ENCODE data around the gene RTL10.

The RTL10 gene

DNA sequence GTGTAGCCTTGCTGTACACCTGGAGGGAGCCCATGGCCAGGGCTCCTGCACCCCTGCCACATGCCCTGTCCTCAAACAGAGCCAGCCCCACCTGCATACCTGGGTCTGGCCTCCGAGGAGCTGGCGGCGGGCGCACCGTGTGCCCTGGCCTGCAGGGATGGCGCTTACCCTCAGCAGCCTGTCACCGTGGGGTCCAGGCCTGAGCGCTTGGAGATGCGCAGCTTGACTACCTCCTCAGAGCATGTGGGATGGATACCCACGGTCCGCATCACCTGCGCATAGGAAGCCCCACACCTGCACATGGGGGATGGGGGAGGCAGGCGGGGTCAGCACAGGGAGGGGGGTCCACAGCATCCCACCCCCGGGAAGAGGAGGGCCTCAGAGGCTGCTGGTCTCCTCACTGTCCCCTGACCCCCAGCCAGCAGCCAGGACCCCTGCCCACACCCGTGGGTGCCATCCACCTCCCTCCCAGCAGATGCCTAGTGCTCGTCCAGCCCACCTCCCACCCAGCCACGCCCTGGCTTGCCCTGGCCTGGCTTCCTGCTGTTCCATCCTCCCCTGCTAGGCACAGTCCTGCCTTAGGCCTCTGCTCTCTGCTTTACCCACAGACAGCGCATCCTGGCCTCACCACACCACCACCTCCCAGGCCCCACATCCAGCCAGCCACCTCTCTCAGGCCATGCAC is 22.4 kb upstream of the RTL10 start:
- no peaks in the 10 kb centered on the region for H4K20me1 ChIP-seq (ENCODE audit: low read depth, low read length)
- TF ChIP-seq EZH2phosphoT487 (conservative IDR thresholded peaks at IDR 0.05; ENCODE audit: low read length) = no peak
- TF ChIP-seq, protein P1, sequence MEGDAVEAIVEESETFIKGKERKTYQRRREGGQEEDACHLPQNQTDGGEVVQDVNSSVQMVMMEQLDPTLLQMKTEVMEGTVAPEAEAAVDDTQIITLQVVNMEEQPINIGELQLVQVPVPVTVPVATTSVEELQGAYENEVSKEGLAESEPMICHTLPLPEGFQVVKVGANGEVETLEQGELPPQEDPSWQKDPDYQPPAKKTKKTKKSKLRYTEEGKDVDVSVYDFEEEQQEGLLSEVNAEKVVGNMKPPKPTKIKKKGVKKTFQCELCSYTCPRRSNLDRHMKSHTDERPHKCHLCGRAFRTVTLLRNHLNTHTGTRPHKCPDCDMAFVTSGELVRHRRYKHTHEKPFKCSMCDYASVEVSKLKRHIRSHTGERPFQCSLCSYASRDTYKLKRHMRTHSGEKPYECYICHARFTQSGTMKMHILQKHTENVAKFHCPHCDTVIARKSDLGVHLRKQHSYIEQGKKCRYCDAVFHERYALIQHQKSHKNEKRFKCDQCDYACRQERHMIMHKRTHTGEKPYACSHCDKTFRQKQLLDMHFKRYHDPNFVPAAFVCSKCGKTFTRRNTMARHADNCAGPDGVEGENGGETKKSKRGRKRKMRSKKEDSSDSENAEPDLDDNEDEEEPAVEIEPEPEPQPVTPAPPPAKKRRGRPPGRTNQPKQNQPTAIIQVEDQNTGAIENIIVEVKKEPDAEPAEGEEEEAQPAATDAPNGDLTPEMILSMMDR (IDR thresholded peaks at IDR 0.05; ENCODE audit: insufficient read depth, low read length, poor library complexity, severe bottlenecking) = no peak
- H3K36me3 ChIP-seq (ENCODE audit: low read length) = no peaks in the 10 kb centered on the region
- H3K9me3 ChIP-seq (ENCODE audit: insufficient read depth, low read length) = no peaks in the 10 kb centered on the region
- H3F3A ChIP-seq (ENCODE audit: insufficient read depth) = no peaks in the 10 kb centered on the region
- H2AFZ ChIP-seq (ENCODE audit: low read depth, low read length, severe bottlenecking) = no peak overlapping the region
- H3K4me2 ChIP-seq (ENCODE audit: low read depth, low read length, poor library complexity, severe bottlenecking) = no peak overlapping the region
- no peaks in the 10 kb centered on the region for H3K79me2 ChIP-seq (ENCODE audit: insufficient read depth, low read length)
- no peak overlapping the region for H3K9ac ChIP-seq (ENCODE audit: low read length)
- no peaks in the 10 kb centered on the region for H3K9me2 ChIP-seq (replicated peaks; ENCODE audit: insufficient read depth, low read length)
- H3K27me3 ChIP-seq (ENCODE audit: low read length) = no peaks in the 10 kb centered on the region
- H3K27ac ChIP-seq (ENCODE audit: low read depth, low read length) = no peak overlapping the region
- H3K4me3 ChIP-seq (ENCODE audit: insufficient read depth, low read length, poor library complexity, severe bottlenecking) = no peak overlapping the region

DNA sequence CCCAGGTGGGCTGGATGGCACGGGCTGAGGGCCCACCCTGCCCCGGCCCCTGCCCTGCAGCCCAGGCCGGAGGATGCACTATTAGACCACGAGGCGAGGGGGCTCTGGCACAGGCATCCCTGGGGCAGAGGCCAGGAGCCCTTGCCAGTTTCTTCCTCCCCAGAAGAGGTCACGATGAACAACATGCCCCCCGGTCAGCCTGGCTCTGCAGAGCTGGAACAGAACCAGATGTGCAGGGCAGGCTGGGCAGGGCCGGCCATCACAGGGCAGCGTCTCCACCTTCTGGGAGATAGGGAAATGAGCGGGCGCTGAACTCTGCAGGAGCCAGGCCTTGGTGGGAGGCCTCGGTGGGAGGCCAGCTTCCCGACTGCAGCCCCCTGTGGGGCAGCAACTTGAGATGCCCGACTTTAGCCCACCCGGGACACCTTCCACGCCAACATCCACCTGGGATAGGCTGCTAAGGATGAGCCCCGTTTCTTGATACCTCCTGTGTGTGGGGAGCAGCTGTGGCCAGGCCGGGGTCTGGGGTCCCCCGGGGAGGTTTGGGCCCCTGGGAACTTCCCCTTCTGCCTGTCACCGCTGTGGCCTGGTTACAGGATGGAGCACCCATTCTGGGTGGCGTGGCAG is 21.8 kb upstream of the RTL10 start:
- Histone ChIP-seq H2AFZ (ENCODE audit: low read depth, low read length, severe bottlenecking) (no peak overlapping the region), H3K4me2 (ENCODE audit: low read depth, low read length, poor library complexity, severe bottlenecking) (no peak overlapping the region), H4K20me1 (ENCODE audit: low read depth, low read length) (no peaks in the 10 kb centered on the region), H3K9me2 (replicated peaks; ENCODE audit: insufficient read depth, low read length) (no peaks in the 10 kb centered on the region), H3K79me2 (ENCODE audit: insufficient read depth, low read length) (no peaks in the 10 kb centered on the region), H3K27ac (ENCODE audit: low read depth, low read length) (no peak overlapping the region), H3K9ac (ENCODE audit: low read length) (no peak overlapping the region), H3K27me3 (ENCODE audit: low read length) (no peaks in the 10 kb centered on the region), H3K36me3 (ENCODE audit: low read length) (no peaks in the 10 kb centered on the region), H3F3A (ENCODE audit: insufficient read depth) (no peaks in the 10 kb centered on the region), H3K9me3 (ENCODE audit: insufficient read depth, low read length) (no peaks in the 10 kb centered on the region), H3K4me3 (ENCODE audit: insufficient read depth, low read length, poor library complexity, severe bottlenecking) (no peak overlapping the region)
- TF ChIP-seq, protein P1 (IDR thresholded peaks at IDR 0.05; ENCODE audit: insufficient read depth, low read length, poor library complexity, severe bottlenecking) = no peak
- TF ChIP-seq EZH2phosphoT487 (conservative IDR thresholded peaks at IDR 0.05; ENCODE audit: low read length) = no peak

DNA sequence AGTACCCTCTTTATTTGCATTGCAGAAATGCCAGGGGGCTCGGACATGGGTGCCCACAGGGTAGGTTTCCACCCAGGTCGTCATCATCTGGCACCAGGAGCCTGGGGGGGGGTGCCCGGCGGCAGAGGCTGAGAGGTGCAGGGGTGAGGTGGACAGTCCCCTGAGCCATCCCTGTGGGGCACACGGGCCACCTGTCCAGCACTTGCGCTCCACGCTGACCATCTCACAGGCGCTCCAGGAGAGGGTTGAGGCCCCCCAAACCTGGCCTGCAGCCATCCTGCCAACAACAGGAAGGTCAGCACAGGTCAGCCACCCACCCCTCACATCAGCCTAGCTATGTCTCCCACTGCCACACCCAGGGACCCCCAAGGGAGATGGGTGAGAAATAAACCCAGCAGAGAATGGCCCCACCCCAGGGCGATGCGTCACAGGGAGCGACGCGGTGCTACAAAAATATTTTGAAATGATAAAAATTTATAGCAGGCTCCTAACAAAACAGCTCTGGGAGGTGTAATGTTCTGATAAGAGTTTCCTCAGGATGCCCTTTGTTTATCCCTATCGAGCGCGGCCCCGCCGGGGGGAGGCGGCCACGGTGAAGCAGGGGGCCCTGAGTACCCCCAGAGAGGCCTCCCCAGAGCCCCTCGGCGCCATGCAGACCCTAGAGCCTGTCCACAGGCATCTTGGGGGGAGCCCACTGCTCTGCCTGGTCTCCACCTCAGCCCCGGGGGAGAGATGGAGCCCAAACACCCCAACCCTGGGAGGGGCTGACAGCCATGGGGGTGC is 21.0 kb upstream of the RTL10 start:
- H2AFZ ChIP-seq (ENCODE audit: low read depth, low read length, severe bottlenecking) = no peak overlapping the region
- no peaks in the 10 kb centered on the region for H3K79me2 ChIP-seq (ENCODE audit: insufficient read depth, low read length)
- no peaks in the 10 kb centered on the region for H3F3A ChIP-seq (ENCODE audit: insufficient read depth)
- no peaks in the 10 kb centered on the region for H4K20me1 ChIP-seq (ENCODE audit: low read depth, low read length)
- H3K9me2 ChIP-seq (replicated peaks; ENCODE audit: insufficient read depth, low read length) = no peaks in the 10 kb centered on the region
- no peak overlapping the region for H3K4me3 ChIP-seq (ENCODE audit: insufficient read depth, low read length, poor library complexity, severe bottlenecking)
- no peak overlapping the region for H3K27ac ChIP-seq (ENCODE audit: low read depth, low read length)
- H3K9ac ChIP-seq (ENCODE audit: low read length) = no peak overlapping the region
- no peak overlapping the region for H3K4me2 ChIP-seq (ENCODE audit: low read depth, low read length, poor library complexity, severe bottlenecking)
- H3K27me3 ChIP-seq (ENCODE audit: low read length) = no peaks in the 10 kb centered on the region
- TF ChIP-seq, protein P1 (IDR thresholded peaks at IDR 0.05; ENCODE audit: insufficient read depth, low read length, poor library complexity, severe bottlenecking) = no peak
- no peak for TF ChIP-seq EZH2phosphoT487 (conservative IDR thresholded peaks at IDR 0.05; ENCODE audit: low read length)
- H3K36me3 ChIP-seq (ENCODE audit: low read length) = no peaks in the 10 kb centered on the region
- H3K9me3 ChIP-seq (ENCODE audit: insufficient read depth, low read length) = no peaks in the 10 kb centered on the region
